Measurements from ENCODE around the gene SRSF6. TPM values are rescaled to one million over a fixed set of nuclear protein-coding genes. Genes with fewer than 3 reads are reported as not detected.

SRSF6 gene
- total RNA-seq, 1 experiment from 2014 or later, result 159 TPM

- Histone ChIP-seq H3K4me3 (ENCODE audit: low read depth in 2 of 2, low read length in 2 of 2) (no peak overlapping the region), H3K27me3 (ENCODE audit: control insufficient read depth, insufficient read depth, low read length) (peaks cover 11% of the 10 kb centered on the region), H3K36me3 (ENCODE audit: control insufficient read depth, insufficient read depth, low read length) (no peaks in the 10 kb centered on the region), H3K9me3 (ENCODE audit: control insufficient read depth, insufficient read depth, low read depth, low read length) (no peaks in the 10 kb centered on the region), H3K27ac (ENCODE audit: low read length) (no peak overlapping the region), H3K4me1 (ENCODE audit: control insufficient read depth, insufficient read depth, low read length) (no peaks in the 10 kb centered on the region)
- no peak for ATAC-seq
- DNase-seq (ENCODE audit: low read depth, low spot score), result no peak
- CTCF ChIA-PET, result no interaction called here
- TF ChIP-seq SIN3A (IDR thresholded peaks at IDR 0.05; ENCODE audit: borderline replicate concordance, insufficient read depth, low read depth, low read length) (no peak), TCF7L2 (IDR thresholded peaks at IDR 0.05; ENCODE audit: low read depth, low read length) (no peak), POLR2AphosphoS5 (IDR thresholded peaks at IDR 0.05; ENCODE audit: low read depth, low read length) (no peak)
- TF ChIP-seq, protein P1, sequence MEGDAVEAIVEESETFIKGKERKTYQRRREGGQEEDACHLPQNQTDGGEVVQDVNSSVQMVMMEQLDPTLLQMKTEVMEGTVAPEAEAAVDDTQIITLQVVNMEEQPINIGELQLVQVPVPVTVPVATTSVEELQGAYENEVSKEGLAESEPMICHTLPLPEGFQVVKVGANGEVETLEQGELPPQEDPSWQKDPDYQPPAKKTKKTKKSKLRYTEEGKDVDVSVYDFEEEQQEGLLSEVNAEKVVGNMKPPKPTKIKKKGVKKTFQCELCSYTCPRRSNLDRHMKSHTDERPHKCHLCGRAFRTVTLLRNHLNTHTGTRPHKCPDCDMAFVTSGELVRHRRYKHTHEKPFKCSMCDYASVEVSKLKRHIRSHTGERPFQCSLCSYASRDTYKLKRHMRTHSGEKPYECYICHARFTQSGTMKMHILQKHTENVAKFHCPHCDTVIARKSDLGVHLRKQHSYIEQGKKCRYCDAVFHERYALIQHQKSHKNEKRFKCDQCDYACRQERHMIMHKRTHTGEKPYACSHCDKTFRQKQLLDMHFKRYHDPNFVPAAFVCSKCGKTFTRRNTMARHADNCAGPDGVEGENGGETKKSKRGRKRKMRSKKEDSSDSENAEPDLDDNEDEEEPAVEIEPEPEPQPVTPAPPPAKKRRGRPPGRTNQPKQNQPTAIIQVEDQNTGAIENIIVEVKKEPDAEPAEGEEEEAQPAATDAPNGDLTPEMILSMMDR (IDR thresholded peaks at IDR 0.05), result no peak
- TF ChIP-seq, protein P2, sequence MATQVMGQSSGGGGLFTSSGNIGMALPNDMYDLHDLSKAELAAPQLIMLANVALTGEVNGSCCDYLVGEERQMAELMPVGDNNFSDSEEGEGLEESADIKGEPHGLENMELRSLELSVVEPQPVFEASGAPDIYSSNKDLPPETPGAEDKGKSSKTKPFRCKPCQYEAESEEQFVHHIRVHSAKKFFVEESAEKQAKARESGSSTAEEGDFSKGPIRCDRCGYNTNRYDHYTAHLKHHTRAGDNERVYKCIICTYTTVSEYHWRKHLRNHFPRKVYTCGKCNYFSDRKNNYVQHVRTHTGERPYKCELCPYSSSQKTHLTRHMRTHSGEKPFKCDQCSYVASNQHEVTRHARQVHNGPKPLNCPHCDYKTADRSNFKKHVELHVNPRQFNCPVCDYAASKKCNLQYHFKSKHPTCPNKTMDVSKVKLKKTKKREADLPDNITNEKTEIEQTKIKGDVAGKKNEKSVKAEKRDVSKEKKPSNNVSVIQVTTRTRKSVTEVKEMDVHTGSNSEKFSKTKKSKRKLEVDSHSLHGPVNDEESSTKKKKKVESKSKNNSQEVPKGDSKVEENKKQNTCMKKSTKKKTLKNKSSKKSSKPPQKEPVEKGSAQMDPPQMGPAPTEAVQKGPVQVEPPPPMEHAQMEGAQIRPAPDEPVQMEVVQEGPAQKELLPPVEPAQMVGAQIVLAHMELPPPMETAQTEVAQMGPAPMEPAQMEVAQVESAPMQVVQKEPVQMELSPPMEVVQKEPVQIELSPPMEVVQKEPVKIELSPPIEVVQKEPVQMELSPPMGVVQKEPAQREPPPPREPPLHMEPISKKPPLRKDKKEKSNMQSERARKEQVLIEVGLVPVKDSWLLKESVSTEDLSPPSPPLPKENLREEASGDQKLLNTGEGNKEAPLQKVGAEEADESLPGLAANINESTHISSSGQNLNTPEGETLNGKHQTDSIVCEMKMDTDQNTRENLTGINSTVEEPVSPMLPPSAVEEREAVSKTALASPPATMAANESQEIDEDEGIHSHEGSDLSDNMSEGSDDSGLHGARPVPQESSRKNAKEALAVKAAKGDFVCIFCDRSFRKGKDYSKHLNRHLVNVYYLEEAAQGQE (IDR thresholded peaks at IDR 0.05; ENCODE audit: insufficient read depth in 1 of 2, low read depth in 2 of 2, low read length in 1 of 2), result no peak
- intact Hi-C loops (cut with micrococcal nuclease; ENCODE audit: unreplicated experiment), result no loop called here
- POLR2A ChIA-PET, result no interaction called here
- BruUV-seq (replicated peaks), result no TSS peak
- in situ Hi-C loops (cut with HindIII; ENCODE audit: low pct_unique_long_range_greater_than_20kb, low sequenced_read_pairs), result no loop called here
Measured at GRCh38 chr20:43426172-43426571, 31.5 kb upstream of the SRSF6 start.

GRCh38 chr20:43430265-43431133 is 27.2 kb upstream of the SRSF6 start:
- CTCF ChIA-PET, result interaction anchor here (0.6 kb wide), 1 partner anchor 26 kb away, joined by 3 read pairs; no protein-coding TSS in a partner anchor

More at GRCh38 chr20:43430265-43431133, 27.2 kb upstream of the SRSF6 start:
- intact Hi-C loops (cut with micrococcal nuclease; ENCODE audit: unreplicated experiment), result no loop called here
- Histone ChIP-seq H3K9me3 (ENCODE audit: control insufficient read depth, insufficient read depth, low read depth, low read length) (no peaks in the 10 kb centered on the region), H3K27ac (ENCODE audit: low read length) (no peak overlapping the region), H3K36me3 (ENCODE audit: control insufficient read depth, insufficient read depth, low read length) (no peaks in the 10 kb centered on the region), H3K4me3 (ENCODE audit: low read depth in 2 of 2, low read length in 2 of 2) (no peak overlapping the region), H3K4me1 (ENCODE audit: control insufficient read depth, insufficient read depth, low read length) (no peaks in the 10 kb centered on the region), H3K27me3 (ENCODE audit: control insufficient read depth, insufficient read depth, low read length) (peaks cover 10% of the 10 kb centered on the region)
- DNase-seq (ENCODE audit: low read depth, low spot score) (no peak), ATAC-seq (0 out of 2 replicates have a peak, but pooled peaks have one; percentile 39)
- POLR2A ChIA-PET, result no interaction called here
- in situ Hi-C loops (cut with HindIII; ENCODE audit: low pct_unique_long_range_greater_than_20kb, low sequenced_read_pairs), result no loop called here
- TF ChIP-seq TCF7L2 (IDR thresholded peaks at IDR 0.05; ENCODE audit: low read depth, low read length), result no peak
- TF ChIP-seq, protein P1 (IDR thresholded peaks at IDR 0.05), result no peak
- TF ChIP-seq SIN3A (IDR thresholded peaks at IDR 0.05; ENCODE audit: borderline replicate concordance, insufficient read depth, low read depth, low read length), result no peak
- TF ChIP-seq, protein P2 (IDR thresholded peaks at IDR 0.05; ENCODE audit: insufficient read depth in 1 of 2, low read depth in 2 of 2, low read length in 1 of 2), result no peak
- no peak for TF ChIP-seq POLR2AphosphoS5 (IDR thresholded peaks at IDR 0.05; ENCODE audit: low read depth, low read length)
- no TSS peak for BruUV-seq (replicated peaks)

Data from Panc1 (cell line).